A375 (cell line): ENCODE data around the gene ZNF561. TPM values are rescaled to one million over a fixed set of nuclear protein-coding genes. Genes with fewer than 3 reads are reported as not detected.

Experiments
- total RNA-seq: library from RNA; depleted of rRNA; stranded (reverse); fragments of >200 nt; shearing (Covaris generic); gene quantifications from 2 replicates; pipeline ENCODE4 v1.2.3, GENCODE V29; 2014; rRNA removed

ZNF561 gene
- total RNA-seq: 18.4 and 19.1 TPM in 2 replicates

DNA sequence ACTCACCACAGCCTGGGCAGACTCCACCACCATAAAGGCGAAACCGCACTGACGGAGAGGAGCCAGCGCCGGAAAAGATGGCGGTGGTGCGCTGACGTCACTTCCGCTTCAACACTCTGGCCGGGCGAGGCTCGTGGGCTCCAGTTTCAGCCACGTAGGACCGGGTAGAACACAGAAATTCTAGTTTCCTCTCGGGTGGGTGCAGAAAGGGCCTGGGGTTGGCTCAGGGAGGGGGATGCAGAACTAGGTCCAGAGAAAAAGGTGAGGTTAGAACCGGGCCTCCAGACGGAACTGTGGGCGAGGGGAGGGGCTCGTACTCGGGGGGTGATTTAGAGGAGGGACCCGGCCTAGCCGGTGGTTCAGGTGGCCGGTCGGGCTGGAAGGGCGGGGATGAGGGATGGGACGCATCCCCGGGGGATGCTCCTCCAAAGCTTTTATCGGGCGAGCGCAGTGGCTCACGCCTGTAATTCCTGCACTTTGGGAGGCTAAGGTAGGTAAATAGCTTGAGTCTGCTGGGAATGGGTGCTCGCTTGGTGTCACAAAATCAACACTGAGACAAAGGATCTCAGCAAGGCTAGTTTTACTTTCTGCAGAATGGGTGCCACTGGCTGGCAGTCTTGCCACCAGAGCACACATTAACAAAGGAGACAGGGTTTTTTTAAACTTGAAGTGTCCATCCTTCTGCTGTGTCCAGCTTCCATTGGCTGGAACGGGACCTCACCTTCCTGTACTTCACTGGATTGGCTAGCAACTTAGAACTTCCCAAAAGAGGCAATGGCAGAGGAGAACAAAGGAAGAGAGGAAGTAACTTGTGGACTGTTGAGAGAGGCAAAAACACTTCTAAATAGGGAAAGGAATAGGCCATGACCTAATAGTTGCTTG, at the start of gene ZNF561:
Gene ZNF561, minus strand, starts transcription at position 77 of the 882 bp plus-strand sequence. CDS start 1,776 bp downstream, outside the sequence.

DNA sequence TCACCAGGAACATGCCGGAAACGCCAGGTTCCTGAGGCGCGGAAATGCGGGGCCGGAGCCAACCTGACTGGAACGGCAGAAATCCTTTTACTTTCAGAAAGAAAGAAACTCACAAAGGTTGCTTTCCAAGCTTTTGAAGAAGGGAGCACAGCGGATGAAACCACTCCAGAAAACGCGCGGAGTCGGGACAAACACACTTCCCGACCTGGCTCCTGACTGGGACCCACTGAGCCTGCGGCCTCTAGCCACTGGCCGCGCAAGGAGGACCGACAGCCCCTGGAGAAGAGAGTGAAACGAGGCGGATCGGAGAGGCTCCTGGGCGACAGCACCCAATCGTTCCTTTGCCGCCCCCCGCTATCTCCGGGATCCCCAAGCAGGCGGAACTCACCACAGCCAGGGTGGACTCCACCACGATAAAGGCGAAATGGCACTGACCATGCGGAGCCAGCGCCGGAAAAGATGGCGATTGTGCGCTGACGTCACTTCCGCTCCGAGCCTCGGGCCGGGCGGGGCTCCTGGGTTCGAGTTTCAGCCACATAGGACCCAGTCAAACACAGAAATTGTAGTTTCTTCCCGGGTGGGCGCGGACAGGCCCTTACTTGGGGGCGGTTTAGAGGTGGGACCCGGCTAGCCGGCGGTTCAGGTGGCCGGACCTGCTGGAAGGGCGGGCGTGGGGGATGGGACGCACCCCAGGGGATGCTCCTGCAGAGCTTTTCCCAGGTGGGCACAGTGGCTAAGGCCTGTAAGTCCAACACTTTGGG, 36.8 kb downstream of the ZNF561 start, which contains the start of gene ZNF121:
Gene ZNF121, minus strand, starts transcription at position 432 of the 761 bp plus-strand sequence. CDS start 16,407 bp downstream, outside the sequence.

Other genes starting within 250 kb of the ZNF561 start
- 14.2 and 14.9 TPM in 2 replicates for gene ZNF266, start 185.7 kb downstream of the ZNF561 start, total RNA-seq
- 1.4 and 3.7 TPM in 2 replicates for gene ZNF560, start 122.6 kb downstream of the ZNF561 start, total RNA-seq
- 9.0 and 9.3 TPM in 2 replicates for gene ZNF426, start 82.6 kb downstream of the ZNF561 start, total RNA-seq
- 48.4 and 56.3 TPM in 2 replicates for gene ZNF121, start 36.7 kb downstream of the ZNF561 start, total RNA-seq
- 35.6 and 40.2 TPM in 2 replicates for gene ZNF562, start 53.9 kb upstream of the ZNF561 start, total RNA-seq
- gene ZNF846, start 147.5 kb upstream of the ZNF561 start, total RNA-seq: 1.9 and 7.7 TPM in 2 replicates
- 27.1 and 35.0 TPM in 2 replicates for gene FBXL12, start 197.8 kb upstream of the ZNF561 start, total RNA-seq
- 429 and 509 TPM in 2 replicates for gene UBL5, start 206.7 kb upstream of the ZNF561 start, total RNA-seq
- gene PIN1, start 214.1 kb upstream of the ZNF561 start, total RNA-seq: 189 and 204 TPM in 2 replicates